GM19239 (cell line): Measurements from ENCODE around the gene IQCE.
A peak's percentile ranks its signal among the peaks of the same experiment; 100 is the strongest.

ENCODE experiments used
- DNase-seq: peaks from one replicate; pipeline ENCODE4 v3.0.0; 2011; ENCODE audit warnings: low spot score; ENCODE audit not compliant: insufficient read length
- FAIRE-seq: peaks from 2 replicates; lab custom pipeline; 2011; peaks lifted over from hg19 to GRCh38; lab: Jason Lieb, UNC

Gene IQCE

GRCh38 chr7:2627258-2628129 lies 68.7 kb downstream of the IQCE start:
- no peak for DNase-seq
- FAIRE-seq = no peak

GRCh38 chr7:2628130-2628482 lies 69.3 kb downstream of the IQCE start:
- FAIRE-seq (no peak), DNase-seq (no peak)

GRCh38 chr7:2628891-2629290 lies 70.1 kb downstream of the IQCE start:
- no peak for FAIRE-seq

GRCh38 chr7:2629746-2630681 lies 71.2 kb downstream of the IQCE start:
- no peak for FAIRE-seq
- no peak for DNase-seq

More at GRCh38 chr7:2628891-2629290, 70.1 kb downstream of the IQCE start:
- no peak for DNase-seq

- peak; percentile 28 for FAIRE-seq
- peak; percentile 68 for DNase-seq
These were observed 73.4 kb downstream of the IQCE start, which contains the start of gene TTYH3 for GRCh38 chr7:2631946-2632732. Gene TTYH3, plus strand, starts transcription at chr7:2631986. Its CDS starts 170 bp downstream, at chr7:2632156.

GRCh38 chr7:2632733-2633537 lies 74.2 kb downstream of the IQCE start:
- DNase-seq (peak; percentile 62), FAIRE-seq (peak; percentile 52)

GRCh38 chr7:2633538-2634266 lies 74.9 kb downstream of the IQCE start:
- FAIRE-seq = peak; percentile 96
- DNase-seq = no peak

GRCh38 chr7:2634267-2635145 lies 75.7 kb downstream of the IQCE start:
- FAIRE-seq (no peak), DNase-seq (no peak)

GRCh38 chr7:2635148-2635668 lies 76.4 kb downstream of the IQCE start:
- no peak for FAIRE-seq
- no peak for DNase-seq

GRCh38 chr7:2635810-2636701 lies 77.3 kb downstream of the IQCE start:
- no peak for DNase-seq
- no peak for FAIRE-seq

- DNase-seq (no peak), FAIRE-seq (no peak)
These were observed 78.3 kb downstream of the IQCE start for GRCh38 chr7:2637066-2637471.

- peak; percentile 83 for FAIRE-seq
- DNase-seq = peak; percentile 54
These were observed 78.9 kb downstream of the IQCE start for GRCh38 chr7:2637505-2638223.

- FAIRE-seq = no peak
- DNase-seq = no peak
These were observed 79.6 kb downstream of the IQCE start for GRCh38 chr7:2638224-2638991.

- FAIRE-seq (no peak), DNase-seq (no peak)
These were observed 80.5 kb downstream of the IQCE start for GRCh38 chr7:2639181-2639681.
